NCI-H128 (cell line): ENCODE data around the gene TYR.
"Not testable (repeated sequence)": the region's sequence is repeated elsewhere in the genome, so short reads cannot be mapped to it uniquely, and the experiment has no call there.

Experiments used
- DNase-seq: peaks from one replicate; lab custom pipeline; 2025; ENCODE audit not compliant: unreplicated experiment; lab: John Stamatoyannopoulos, UW

Gene TYR

GRCh38 chr11:89342880-89343572, 165.4 kb downstream of the TYR start:
- not testable (repeated sequence) for DNase-seq
